Measurements from ENCODE around the gene PLIN3.
A peak's percentile ranks its signal among the peaks of the same experiment; 100 is the strongest.
"Not testable (repeated sequence)": the region's sequence is repeated elsewhere in the genome, so short reads cannot be mapped to it uniquely, and the experiment has no call there.

The PLIN3 gene

GRCh38 chr19:4806384-4806783, 61.1 kb downstream of the PLIN3 start:
- Histone ChIP-seq H3K36me3 (no peaks in the 10 kb centered on the region), H3K27me3 (no peaks in the 10 kb centered on the region), H3K9me3 (no peaks in the 10 kb centered on the region), H3K4me1 (peaks cover 0 to 13% (median 5%) of the 10 kb centered on the region in 4 donors), H3K27ac (no peak overlapping the region), H3K4me3 (no peak overlapping the region)
- no peak for TF ChIP-seq CTCF (IDR thresholded peaks at IDR 0.05)
- no peak for DNase-seq
- intact Hi-C loops (cut with DNase I; ENCODE audit: low total_unique reads), result loop anchor here (5.0 kb wide), 1 partner anchor 226 kb away; no protein-coding TSS in a partner anchor

GRCh38 chr19:4805140-4805539, 62.3 kb downstream of the PLIN3 start:
- H3K9me3 ChIP-seq, H3K27me3 ChIP-seq, H3K27ac ChIP-seq, DNase-seq, H3K36me3 ChIP-seq, H3K4me3 ChIP-seq: not testable (repeated sequence)
- H3K4me1 ChIP-seq, result peaks cover 0 to 13% (median 5%) of the 10 kb centered on the region in 4 donors
- intact Hi-C loops (cut with DNase I; ENCODE audit: low total_unique reads), result loop anchor here (5.0 kb wide), 1 partner anchor 227 kb away; no protein-coding TSS in a partner anchor

GRCh38 chr19:4803736-4804695, 63.5 kb downstream of the PLIN3 start:
- peaks cover 0 to 10% (median 4%) of the 10 kb centered on the region in 4 donors for H3K4me1 ChIP-seq
- peaks cover 0 to 6% (median 4%) of the 10 kb centered on the region in 3 donors for H3K36me3 ChIP-seq
- no peaks in the 10 kb centered on the region for H3K9me3 ChIP-seq
- no peak overlapping the region for H3K27ac ChIP-seq
- no peaks in the 10 kb centered on the region for H3K27me3 ChIP-seq
- DNase-seq, result no peak
- no peak overlapping the region for H3K4me3 ChIP-seq
- TF ChIP-seq CTCF (IDR thresholded peaks at IDR 0.05), result peak; percentile 42 to 51
- intact Hi-C loops (cut with DNase I; ENCODE audit: low total_unique reads), result no loop called here

- no peak for DNase-seq
- Histone ChIP-seq H3K4me3 (no peak overlapping the region), H3K27me3 (no peaks in the 10 kb centered on the region), H3K4me1 (peaks cover 0 to 10% (median 4%) of the 10 kb centered on the region in 4 donors), H3K36me3 (peaks cover 0 to 15% (median 12%) of the 10 kb centered on the region in 3 donors), H3K27ac (no peak overlapping the region), H3K9me3 (no peaks in the 10 kb centered on the region)
- TF ChIP-seq CTCF (IDR thresholded peaks at IDR 0.05), result no peak
- intact Hi-C loops (cut with DNase I; ENCODE audit: low total_unique reads), result no loop called here
Observed at GRCh38 chr19:4802711-4803110, 64.8 kb downstream of the PLIN3 start.

GRCh38 chr19:4801085-4801619, 66.3 kb downstream of the PLIN3 start:
- TF ChIP-seq CTCF (IDR thresholded peaks at IDR 0.05), result no peak
- H3K36me3 ChIP-seq, result peaks cover 12 to 24% (median 23%) of the 10 kb centered on the region in 3 donors
- no peaks in the 10 kb centered on the region for H3K9me3 ChIP-seq
- H3K4me1 ChIP-seq, result peaks cover 0 to 13% (median 5%) of the 10 kb centered on the region in 4 donors
- no peak for DNase-seq
- intact Hi-C loops (cut with DNase I; ENCODE audit: low total_unique reads), result no loop called here
- H3K27ac ChIP-seq, result no peak overlapping the region
- no peak overlapping the region for H3K4me3 ChIP-seq
- H3K27me3 ChIP-seq, result no peaks in the 10 kb centered on the region

- Histone ChIP-seq H3K4me1 (peaks cover 0 to 18% (median 6%) of the 10 kb centered on the region in 4 donors), H3K4me3 (no peak overlapping the region), H3K27me3 (no peaks in the 10 kb centered on the region), H3K36me3 (peaks cover 12 to 29% (median 28%) of the 10 kb centered on the region in 3 donors), H3K27ac (no peak overlapping the region), H3K9me3 (no peaks in the 10 kb centered on the region)
- no peak for TF ChIP-seq CTCF (IDR thresholded peaks at IDR 0.05)
- intact Hi-C loops (cut with DNase I; ENCODE audit: low total_unique reads), result no loop called here
- DNase-seq, result no peak
Observed at GRCh38 chr19:4800591-4801081, 66.8 kb downstream of the PLIN3 start.

Data from tibial artery (tissue), 4 donors.